DND-41 (cell line): ENCODE measurements around the gene CTRB1.

ENCODE experiments used
- EZH2 ChIP-seq: IDR thresholded peaks from 3 replicates; pipeline ENCODE4 v1.6.1; 2012; ENCODE audit warnings: borderline replicate concordance, low read depth, mild to moderate bottlenecking, moderate library complexity, low read length, inconsistent platforms; ENCODE audit not compliant: severe bottlenecking
- TF ChIP-seq, protein P1 (sequence below): IDR thresholded peaks from 2 replicates; pipeline ENCODE4 v1.5.1; 2012; ENCODE audit warnings: borderline replicate concordance, low read length, moderate library complexity, mild to moderate bottlenecking; ENCODE audit not compliant: poor library complexity, severe bottlenecking; ENCODE audit errors: extremely low read depth

DNA sequence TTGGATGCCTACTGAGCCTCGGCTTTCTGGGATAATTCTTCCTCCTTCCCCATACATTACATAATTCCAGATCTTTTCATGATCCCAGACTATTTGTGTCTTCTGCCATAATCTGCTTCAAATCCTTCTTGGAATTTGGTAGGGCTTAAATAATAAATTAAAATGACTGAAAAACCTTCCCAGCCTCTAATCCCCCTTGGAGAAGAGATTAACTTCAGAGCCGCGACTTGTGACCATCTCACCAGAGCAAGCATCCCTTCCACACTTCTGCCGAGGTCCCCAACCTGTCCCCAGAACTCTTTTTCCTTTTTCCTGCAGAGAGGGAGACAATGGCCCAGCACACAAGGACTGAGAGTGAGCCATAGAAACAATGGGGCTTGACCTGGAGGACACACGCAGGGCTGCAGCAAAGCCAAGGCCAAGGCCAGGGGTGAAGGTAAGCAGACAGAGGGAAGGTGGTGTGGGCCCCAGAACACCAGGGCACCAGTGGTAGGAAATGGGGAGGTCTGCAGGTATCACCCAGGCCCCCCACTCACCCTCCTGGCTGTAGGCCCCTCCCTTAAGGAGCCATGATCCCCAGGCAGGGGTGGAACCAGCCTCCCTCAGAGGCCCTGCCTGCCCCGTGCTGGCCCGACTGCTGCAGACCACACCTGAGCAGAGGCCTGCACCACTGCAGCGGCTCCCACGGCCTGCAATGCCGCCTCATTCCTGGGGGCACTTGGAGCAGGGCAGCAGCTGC lies 42.2 kb downstream of the CTRB1 start:
- no peak for TF ChIP-seq EZH2
- TF ChIP-seq, protein P1, sequence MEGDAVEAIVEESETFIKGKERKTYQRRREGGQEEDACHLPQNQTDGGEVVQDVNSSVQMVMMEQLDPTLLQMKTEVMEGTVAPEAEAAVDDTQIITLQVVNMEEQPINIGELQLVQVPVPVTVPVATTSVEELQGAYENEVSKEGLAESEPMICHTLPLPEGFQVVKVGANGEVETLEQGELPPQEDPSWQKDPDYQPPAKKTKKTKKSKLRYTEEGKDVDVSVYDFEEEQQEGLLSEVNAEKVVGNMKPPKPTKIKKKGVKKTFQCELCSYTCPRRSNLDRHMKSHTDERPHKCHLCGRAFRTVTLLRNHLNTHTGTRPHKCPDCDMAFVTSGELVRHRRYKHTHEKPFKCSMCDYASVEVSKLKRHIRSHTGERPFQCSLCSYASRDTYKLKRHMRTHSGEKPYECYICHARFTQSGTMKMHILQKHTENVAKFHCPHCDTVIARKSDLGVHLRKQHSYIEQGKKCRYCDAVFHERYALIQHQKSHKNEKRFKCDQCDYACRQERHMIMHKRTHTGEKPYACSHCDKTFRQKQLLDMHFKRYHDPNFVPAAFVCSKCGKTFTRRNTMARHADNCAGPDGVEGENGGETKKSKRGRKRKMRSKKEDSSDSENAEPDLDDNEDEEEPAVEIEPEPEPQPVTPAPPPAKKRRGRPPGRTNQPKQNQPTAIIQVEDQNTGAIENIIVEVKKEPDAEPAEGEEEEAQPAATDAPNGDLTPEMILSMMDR = no peak
